Measurements from ENCODE around the gene GLI1.
A peak's percentile ranks its signal among the peaks of the same experiment; 100 is the strongest.

GLI1 gene

GRCh38 chr12:57461917-57462250, 2.3 kb downstream of the GLI1 start:
- DNase-seq: peak; percentile 22 to 26 (median 26)

GRCh38 chr12:57462251-57462911, 2.8 kb downstream of the GLI1 start:
- DNase-seq: peak; percentile 83 to 90 (median 86)

GRCh38 chr12:57462912-57463253, 3.3 kb downstream of the GLI1 start:
- DNase-seq: no peak

- DNase-seq: no peak
Measured at GRCh38 chr12:57464569-57464968, 5.0 kb downstream of the GLI1 start.

- no peak for DNase-seq
Measured at GRCh38 chr12:57465030-57465746, 5.6 kb downstream of the GLI1 start.

GRCh38 chr12:57465747-57466505, 6.3 kb downstream of the GLI1 start:
- DNase-seq: no peak

- no peak for DNase-seq
Measured at GRCh38 chr12:57467212-57467874, 7.8 kb downstream of the GLI1 start.

- DNase-seq: no peak
Measured at GRCh38 chr12:57467915-57468314, 8.3 kb downstream of the GLI1 start.

- no peak for DNase-seq
Measured at GRCh38 chr12:57469296-57470164, 9.9 kb downstream of the GLI1 start.

GRCh38 chr12:57470286-57470969, 10.8 kb downstream of the GLI1 start:
- no peak for DNase-seq

- DNase-seq: no peak
Measured at GRCh38 chr12:57470970-57471656, 11.5 kb downstream of the GLI1 start.

- DNase-seq: no peak
Measured at GRCh38 chr12:57471661-57472060, 12.1 kb downstream of the GLI1 start.

GRCh38 chr12:57472391-57472790, 12.8 kb downstream of the GLI1 start:
- DNase-seq: no peak

- no peak for DNase-seq
Measured at GRCh38 chr12:57473392-57473791, 13.8 kb downstream of the GLI1 start.

- DNase-seq: no peak
Measured at GRCh38 chr12:57473886-57474285, 14.3 kb downstream of the GLI1 start.

- no peak for DNase-seq
Measured at GRCh38 chr12:57474430-57474829, 14.8 kb downstream of the GLI1 start.

- DNase-seq: no peak
Measured at GRCh38 chr12:57474862-57475261, 15.3 kb downstream of the GLI1 start.

- peak in 2 of 3 donors; percentile 32 to 49 for DNase-seq
Measured at GRCh38 chr12:57475271-57476161, 15.9 kb downstream of the GLI1 start.

- DNase-seq: peak; percentile 62 to 76 (median 66)
Measured at GRCh38 chr12:57476162-57476992, 16.8 kb downstream of the GLI1 start.
